NCI-H128 (cell line): ENCODE data around the gene TYW1B.
"Not testable (repeated sequence)": the region's sequence is repeated elsewhere in the genome, so short reads cannot be mapped to it uniquely, and the experiment has no call there.

Experiments
- DNase-seq: peaks from one replicate; lab custom pipeline; 2025; ENCODE audit not compliant: unreplicated experiment; lab: John Stamatoyannopoulos, UW

Gene TYW1B

GRCh38 chr7:72628375-72628774 is 199.6 kb downstream of the TYW1B start:
- DNase-seq: not testable (repeated sequence)

DNA sequence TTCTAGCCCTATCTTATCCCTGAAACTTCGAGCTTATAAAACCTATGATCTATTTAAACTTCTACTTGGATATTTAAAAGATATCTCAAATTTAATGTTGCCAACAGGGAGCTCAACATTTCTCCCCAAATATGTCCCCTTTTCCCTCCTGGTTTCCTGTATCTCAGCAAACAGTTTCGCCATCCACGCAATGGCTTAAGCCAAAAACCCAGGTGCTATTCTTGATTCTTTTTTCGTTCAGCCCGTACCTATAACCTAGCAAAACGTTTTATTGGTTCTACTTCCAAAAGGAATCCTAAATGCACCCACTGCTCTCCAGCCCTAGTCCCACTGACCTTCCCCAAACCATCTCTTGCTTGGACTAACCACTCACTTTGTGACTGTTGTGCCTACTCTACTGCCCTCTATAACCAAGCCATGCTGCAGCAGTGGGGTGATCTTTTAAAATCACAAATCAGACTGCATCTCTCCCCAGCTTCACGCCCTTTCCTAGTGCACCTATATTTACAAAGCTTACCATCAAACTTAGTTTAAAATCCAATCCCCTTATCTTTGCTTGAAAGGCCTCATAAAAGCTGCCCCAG is 201.5 kb downstream of the TYW1B start:
- not testable (repeated sequence) for DNase-seq

- DNase-seq: not testable (repeated sequence)
Measured at GRCh38 chr7:72625721-72626423, 202.1 kb downstream of the TYW1B start.

- no peak for DNase-seq
Measured at GRCh38 chr7:72622532-72622931, 205.5 kb downstream of the TYW1B start.

- DNase-seq: not testable (repeated sequence)
Measured at GRCh38 chr7:72621761-72622187, 206.2 kb downstream of the TYW1B start.

GRCh38 chr7:72620923-72621322 is 207.1 kb downstream of the TYW1B start:
- DNase-seq: not testable (repeated sequence)

DNA sequence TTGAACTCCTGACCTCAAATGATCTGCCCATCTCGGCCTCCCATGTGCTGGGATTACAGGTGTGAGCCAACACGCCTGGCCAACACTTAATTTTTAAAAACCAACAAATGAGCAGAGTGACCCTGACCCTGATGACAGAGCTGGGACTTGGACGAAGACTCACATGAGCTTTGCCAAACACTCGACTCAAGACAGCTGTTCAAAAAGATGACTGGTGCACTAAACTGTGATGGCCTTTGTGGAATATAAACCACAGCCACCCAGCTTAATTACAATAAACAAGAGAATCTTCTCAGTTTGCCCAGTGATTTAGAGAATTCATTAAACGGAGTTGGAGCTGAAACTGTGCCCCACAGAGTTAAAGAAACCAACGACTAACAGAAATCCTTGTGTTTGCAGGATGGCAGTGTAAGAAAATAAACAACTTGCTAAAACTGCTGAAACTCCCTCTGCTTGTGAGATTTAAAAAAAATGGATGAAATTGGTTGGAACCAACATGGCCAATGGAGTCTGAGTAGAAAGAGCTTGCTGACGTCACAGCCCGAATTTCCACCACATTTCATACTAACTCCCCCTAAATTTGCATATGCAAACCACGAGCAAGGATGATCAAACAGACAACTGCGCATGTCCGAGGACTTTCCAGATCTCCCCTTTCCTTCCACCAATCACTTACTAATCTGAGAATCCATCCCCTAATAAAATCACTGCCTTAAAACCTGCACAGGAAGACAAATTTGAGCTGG is 209.4 kb downstream of the TYW1B start:
- not testable (repeated sequence) for DNase-seq

GRCh38 chr7:72609761-72610160 is 218.2 kb downstream of the TYW1B start:
- DNase-seq: not testable (repeated sequence)

DNA sequence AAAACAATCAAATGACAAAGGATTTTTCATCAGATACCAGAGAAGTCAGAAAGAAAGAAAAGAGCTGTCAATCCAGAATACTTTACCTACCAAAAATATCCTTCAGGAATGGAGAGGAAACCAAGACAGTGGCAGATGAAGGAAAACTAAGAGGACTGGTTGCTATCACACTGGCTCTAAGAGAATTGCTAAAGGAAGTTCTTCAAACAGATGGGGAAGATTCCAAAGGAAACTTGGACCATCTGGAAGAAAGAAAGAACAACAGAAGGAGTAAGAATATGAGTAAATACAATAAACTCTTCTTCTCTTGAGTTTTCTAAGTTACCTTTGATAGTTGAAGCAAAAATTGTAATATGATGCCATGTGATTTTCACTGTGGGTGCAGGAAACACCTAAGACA is 220.0 kb downstream of the TYW1B start:
- not testable (repeated sequence) for DNase-seq

DNA sequence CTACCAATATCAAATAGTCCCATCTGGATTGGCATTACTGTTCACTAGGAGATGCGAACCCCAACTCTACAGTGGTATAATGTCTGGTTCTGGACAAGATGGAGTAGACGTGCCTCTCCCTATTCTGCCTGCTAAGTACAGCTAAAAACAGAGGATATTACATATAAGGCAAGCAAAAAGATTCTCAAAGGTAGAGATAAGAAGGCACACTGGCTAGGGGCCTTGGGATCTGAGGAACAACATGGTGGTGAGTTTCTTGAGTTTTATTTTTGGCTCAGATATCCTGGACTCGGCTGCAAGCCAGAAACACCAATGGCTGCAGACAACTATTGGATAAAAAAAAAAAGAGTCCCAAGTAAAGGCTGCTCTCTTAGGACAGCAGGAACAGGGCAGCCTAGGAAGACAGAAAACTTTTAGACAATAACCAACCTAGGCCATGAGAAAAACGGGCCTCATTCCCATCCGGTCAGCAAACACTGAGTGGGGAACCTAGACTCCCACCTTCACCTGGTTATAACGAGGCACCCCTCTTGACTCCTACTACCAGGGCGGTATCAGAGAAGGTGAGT is 222.1 kb downstream of the TYW1B start:
- DNase-seq: not testable (repeated sequence)

DNA sequence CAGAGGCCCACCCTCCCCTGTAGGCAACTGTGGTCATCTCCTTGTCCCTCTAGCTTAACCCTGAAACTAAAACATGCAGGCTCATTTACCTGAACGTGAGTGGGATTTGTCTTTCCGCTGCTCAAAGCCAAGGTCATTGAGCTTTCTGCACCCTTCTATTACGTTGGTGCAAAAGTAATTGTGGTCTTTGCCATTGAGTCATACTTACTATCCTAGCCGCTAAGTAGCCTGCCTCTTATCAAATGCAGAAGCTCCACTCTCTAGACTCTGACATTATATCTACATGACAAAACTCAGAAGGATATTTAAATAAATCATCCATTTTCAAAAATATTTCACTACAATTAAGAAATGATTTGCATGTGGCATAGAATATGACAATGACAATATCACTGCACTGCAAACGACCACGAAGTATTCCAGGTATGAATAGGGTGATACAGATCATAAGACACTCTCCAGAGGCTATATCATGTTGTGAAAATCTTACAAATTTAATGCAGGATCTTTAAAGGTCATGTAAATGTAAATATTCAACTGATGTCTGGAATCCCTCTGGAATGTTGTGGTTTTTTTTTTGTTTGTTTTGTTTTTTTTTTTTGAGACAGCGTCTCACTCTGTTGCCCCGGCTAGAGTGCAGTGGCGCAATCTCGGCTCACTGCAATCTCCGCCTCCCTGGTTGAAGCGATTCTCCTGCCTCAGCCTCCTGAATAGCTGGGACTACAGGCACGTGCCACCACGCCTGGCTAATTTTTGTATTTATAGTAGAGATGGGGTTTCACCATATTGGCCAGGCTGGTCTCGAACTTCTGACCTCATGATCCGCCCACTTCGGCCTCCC is 223.0 kb downstream of the TYW1B start:
- not testable (repeated sequence) for DNase-seq

DNA sequence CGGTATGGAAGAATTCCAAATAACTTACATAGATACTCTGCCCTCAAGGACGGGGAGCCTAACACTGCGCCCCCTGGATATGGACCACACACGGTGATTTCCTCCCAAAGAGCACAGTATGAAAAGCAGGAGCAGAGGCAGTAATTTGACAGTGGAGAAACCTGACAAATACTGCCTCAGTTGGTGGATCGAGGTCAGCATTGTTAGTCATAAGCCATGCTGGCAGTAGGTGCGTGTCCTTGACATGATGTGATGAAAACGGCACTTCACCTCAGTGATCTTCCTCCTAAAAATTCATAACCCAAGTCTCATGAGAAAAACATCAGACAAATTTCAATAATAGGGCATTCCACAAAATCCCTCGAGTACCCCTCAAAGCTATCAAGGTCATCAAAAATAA is 224.5 kb downstream of the TYW1B start:
- DNase-seq: not testable (repeated sequence)

DNA sequence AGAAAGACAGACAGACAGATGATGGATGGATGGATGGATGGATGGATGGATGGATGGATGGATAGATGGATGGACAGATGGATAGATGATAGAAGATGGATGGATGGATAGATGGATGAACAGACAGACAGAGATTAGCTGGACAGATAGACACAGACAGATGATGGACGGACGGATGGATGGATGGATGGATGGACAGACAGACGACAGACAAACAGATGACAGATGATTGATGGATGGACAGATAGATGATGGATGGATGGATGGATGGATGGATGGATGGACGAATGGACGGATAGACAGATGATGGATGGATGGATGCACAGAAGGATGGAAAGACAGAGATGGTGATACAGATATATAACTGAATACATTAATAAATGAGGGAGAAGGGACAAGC is 224.9 kb downstream of the TYW1B start:
- no peak for DNase-seq

- not testable (repeated sequence) for DNase-seq
Measured at GRCh38 chr7:72601683-72602082, 226.3 kb downstream of the TYW1B start.

GRCh38 chr7:72590023-72590422 is 238.0 kb downstream of the TYW1B start:
- DNase-seq: not testable (repeated sequence)

DNA sequence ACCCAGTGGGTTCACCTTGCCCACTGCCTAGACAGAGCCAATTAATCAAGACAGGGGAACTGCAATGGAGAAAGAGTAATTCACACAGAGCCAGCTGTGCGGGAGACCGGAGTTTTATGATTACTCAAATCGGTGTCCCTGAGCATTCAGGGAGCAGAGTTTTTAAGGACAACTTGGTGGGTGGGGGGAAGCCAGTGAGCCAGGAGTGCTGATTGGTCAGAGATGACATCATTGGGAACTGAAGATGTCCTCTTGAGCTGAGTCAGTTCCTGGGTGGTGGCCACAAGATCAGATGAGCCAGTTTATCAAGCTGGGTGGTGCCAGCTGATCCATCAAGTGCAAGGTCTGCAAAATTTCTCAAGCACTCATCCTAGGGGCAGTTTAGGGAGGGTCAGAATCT is 240.7 kb downstream of the TYW1B start:
- not testable (repeated sequence) for DNase-seq

DNA sequence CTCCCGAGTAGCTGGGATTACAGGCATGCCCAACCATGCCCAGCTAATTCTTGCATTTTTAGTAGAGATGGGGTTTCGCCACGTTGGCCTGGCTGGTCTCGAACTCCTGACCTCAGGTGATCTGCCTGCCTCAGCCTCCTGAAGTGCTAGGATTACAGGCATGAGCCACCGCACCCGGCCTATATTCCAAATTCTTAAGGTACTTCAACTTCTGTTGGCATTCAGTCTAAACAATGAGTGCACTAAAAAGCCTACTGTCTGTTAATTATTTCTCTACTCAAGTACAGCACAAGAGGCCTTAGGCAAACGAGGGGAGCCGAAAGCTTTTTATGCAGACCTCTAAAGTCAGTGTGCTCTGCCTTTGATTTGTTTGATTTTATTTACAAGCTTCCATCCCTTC is 243.4 kb downstream of the TYW1B start:
- not testable (repeated sequence) for DNase-seq

GRCh38 chr7:72583620-72584361 is 244.2 kb downstream of the TYW1B start:
- not testable (repeated sequence) for DNase-seq

DNA sequence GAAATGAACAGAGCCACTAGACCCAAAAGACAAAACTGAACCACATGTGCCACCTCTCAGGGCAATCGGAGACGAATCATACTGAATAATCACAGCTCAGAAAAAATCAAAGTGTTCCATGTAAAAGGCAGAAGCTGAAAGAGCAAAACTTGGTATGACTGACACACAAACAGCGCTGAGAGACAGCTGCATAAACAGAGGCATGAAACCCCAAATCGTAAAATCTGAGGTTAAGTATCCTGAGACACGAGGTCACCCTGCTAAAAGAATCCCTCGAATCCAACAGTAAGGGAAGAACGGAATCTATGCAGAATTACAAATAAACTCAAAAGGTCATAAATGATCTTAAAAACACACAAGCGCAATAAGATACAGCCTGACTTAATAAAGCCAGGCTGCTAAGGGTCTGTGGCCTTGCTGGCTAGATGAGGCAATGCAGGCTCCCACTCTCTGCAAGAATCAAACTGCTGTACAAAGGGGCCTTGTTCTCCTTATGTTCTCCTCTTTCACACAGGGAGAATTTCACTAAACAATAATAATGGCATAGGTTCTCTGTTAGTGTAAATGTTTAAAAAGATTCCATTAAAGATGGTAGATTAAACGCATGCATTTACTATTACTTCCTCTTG is 247.7 kb downstream of the TYW1B start:
- not testable (repeated sequence) for DNase-seq
